Activated CD8-positive, alpha-beta memory T cell treated with anti-CD3 and anti-CD28 coated beads, Interleukin-2, amount 50 U/mL, for 48 hours (primary cell): ENCODE data around the gene PMM2.
"Not testable (repeated sequence)": the region's sequence is repeated elsewhere in the genome, so short reads cannot be mapped to it uniquely, and the experiment has no call there.

Experiments used
- DNase-seq: peaks from one replicate; pipeline ENCODE4 v3.0.0-alpha.2; 2020

The PMM2 gene

DNA sequence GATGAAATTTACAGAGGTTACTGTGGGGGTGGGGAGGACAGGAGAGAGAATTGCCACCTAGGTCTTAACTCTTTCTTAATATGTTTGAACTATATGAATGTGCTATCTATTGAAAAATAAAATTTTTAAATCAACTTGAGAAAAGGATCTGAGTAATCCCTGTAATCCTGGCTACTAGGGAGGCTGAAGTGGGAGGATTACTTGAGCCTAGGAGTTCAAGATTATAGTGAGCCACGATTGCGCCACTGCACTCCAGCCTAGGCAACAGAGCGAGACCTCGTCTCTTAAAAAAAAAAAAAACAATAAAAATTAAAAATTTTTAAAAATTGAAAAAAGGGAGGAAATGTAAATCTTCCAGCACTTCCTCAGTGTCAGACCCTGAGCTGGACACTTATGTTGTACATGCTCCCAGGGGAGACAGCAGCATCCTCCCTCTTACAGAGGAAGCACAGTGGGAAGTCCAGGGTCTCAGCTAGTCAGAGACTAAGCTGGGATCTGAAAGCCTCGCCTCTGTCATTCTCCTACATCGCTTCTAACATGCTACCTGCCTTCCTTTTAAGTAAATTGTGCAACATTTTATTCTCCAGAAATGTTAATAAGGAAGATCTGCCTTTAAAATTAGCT is 21.9 kb downstream of the PMM2 start:
- DNase-seq = no peak

DNA sequence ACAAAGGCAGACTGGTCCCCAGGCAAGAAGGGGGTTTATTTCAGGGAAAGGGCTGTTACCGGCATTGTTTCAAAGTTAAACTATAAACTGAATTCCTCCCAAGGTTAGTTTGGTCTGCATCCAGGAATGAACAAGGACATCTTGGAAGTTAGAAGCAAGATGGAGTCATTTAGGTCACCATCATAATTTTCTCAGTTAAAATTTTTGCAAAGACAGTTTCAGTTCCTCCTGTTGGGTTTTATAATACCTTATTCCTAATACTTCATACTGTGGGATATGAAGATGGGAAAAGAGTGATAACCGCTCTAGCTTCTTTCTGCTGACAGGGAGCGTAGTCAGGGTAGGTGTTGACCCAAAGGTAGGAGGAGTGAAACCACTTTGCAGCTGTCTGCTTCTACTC is 24.8 kb downstream of the PMM2 start:
- no peak for DNase-seq

DNA sequence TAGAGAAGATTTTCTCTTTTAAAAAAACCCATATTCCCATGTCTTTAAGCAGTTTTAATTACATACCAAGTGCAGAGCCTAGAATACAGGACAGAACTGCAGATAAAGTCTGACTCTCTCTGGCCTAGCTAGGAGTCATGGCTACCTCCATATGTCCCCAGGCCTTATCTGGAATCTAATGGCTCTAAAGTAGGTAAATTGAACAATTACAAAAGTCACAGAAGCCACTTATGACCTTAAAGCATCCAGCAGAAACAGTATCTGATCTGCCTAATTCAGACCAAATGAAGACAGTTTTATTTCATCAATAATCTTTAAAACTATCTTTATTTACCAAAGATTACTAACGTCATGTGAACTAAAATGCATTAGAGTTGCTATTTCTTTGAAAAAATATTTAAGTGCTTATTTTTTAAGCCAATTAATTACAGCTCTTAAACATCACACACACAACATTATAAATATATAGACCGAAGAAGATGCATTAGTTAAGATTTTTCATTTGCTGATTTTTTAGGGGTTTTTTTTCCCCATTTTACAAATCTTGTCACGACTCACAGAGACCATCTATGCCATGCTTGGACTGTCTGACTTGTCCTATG is 28.7 kb downstream of the PMM2 start:
- DNase-seq = no peak

DNA sequence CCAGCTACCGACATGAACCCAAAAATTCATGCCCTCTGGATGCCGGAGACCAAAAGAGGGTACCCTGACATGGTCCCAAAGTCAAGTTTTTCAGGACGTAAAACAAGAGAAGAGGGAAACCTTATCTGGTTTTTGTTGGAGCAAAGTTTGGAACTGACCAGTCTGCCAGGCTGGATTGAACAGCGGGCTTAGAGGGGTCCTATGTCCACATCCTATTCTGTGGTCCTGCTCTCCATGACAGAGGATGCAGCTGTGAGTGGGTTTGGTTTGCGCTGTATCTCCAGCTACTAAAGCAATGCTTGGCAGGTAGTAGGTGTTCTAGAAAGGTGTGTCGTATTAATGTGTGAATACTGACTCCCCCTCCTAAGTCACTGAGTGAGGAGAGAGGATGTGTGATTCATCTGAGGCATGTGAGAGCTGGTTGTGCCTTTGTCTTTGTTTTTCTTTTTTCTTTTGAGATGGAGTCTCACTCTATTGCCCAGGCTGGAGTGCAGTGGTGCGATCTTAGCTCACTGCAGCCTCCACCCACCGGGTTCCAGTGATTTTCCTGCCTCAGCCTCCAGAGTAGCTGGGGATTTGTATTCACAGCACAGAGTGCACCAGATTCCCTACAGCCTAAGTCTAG is 31.0 kb downstream of the PMM2 start:
- no peak for DNase-seq

DNA sequence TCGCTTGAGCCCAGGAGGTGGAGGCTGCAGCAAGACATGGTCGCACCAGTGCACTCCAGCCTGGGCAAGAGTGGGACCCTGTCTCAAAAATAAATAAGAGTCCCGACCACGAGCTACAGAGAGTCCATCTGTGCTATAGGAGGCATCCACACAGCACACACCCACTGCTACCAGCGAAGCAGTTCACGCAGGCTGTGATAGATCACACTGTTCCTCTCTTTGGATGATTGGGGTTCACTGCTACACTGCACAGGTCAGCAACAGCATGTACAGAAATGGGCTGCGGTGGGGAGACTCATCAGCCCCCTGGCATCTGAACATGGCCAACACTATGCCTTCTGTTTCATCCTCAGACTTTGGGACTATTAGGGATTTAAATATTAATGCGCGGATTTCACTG is 33.8 kb downstream of the PMM2 start:
- no peak for DNase-seq

DNA sequence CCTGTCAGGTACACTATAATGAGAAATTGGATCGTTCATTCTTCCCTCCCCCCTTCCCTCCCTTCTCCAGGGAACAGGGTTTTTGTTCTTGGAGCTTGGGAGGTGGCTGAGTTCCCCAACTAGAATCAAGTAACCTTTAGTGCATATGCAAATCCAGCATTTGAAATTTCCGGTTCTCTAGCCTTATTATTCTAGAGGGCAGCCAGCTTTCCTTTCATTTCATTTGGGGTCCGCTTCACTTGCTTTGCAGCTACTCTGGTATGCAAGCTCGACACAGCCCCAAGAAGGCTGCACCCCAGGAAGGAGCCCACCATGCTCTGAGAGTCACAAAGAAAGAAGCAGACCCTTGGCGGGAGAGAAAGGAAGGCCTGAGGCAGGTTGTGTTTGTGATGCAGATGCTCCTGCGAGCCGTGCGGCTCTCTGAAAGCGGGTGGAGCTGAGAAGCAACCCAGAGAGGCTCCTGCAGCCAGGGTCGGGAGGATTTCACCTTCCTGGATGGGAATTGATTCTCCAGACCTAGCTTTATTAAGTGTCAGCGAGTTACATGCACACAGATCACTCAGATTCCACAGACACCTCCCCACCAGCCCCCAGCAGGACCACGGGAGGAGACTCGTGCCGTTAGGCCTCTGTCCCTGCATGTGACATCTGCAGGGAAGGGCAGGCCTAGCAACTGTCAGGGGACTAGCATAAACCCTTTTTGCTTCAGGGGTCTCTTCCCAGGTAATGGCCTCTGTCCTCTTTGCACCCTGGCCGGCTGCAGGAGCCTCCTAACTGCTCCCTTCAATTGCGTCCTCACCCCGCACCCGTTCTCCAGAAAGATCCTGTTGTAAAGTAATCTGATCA is 34.5 kb downstream of the PMM2 start:
- no peak for DNase-seq

DNA sequence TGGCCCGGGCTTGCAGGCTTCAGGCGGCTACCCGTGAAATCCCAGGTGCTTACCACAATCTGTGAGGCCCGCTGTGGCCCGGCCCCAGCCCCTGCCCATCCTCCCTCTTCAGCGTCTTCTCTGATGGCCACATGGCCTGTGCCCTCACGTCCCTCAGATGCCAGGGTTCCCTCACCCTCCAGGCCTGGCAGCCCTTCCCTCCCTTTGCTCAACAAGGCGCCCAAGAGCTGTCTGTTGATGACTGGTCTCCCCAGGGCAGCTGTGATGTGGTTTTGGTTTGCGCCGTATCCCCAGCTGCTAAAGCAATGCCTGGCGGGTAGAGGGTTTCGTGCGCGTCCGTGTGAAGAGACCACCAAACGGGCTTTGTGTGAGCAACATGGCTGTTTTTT is 35.1 kb downstream of the PMM2 start:
- no peak for DNase-seq

DNA sequence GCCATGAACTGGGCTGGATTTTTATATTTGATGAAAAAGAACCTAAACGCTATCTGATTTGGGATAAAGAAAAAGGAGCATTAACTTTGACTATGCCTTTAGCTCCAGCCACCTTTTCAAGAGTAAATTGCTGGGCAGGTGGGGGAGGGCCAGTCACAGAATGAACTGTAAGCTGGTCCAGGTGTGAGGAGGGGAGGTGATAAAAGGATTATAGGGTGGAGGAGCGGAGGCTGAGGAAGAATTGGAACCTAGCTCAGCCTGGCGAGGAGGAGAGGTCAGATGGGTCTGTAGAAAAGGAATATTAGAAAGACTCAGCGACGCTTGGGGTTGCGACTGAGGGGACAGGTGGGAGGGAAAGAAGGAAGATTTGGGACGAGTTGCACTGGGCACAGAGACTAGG is 39.2 kb downstream of the PMM2 start:
- not testable (repeated sequence) for DNase-seq

DNA sequence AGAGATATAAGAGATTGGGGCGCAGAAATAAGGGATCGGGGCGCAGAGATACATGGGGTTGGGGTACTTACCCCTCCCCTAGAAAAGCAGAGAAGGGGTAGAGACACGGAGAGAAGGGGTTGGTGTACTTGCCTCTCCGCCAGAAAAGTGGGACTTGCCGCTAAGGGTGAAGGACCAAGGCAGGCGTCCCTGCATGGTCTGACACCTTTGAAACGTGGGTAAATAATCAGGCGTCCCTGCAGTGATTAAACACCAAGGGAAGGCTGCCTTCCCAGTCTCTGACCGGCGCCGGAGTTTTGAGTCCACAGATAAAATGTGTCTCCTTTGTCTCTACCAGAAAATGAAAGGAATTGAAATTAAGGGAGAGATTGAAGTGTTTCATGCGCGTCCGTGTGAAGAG is 40.0 kb downstream of the PMM2 start:
- not testable (repeated sequence) for DNase-seq

DNA sequence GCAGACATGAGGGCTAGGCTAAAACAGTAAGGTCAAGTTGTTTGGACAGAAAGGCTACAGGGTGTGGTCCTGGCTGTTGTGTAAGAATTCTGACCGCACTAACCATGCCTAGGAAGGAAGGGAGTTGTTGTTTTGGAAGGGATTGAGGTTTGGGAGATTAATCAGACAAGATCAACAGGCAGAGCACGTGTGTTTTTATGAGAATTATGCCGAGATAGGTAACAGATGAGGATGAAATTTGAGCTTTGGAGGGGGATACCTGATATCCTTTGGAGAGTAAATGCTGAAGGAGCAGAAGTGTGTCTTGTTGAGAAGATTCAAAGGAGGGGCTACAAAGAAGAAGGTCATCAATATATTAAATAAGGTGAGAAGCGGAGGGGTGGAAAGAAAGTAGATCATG is 44.4 kb downstream of the PMM2 start:
- DNase-seq = not testable (repeated sequence)

DNA sequence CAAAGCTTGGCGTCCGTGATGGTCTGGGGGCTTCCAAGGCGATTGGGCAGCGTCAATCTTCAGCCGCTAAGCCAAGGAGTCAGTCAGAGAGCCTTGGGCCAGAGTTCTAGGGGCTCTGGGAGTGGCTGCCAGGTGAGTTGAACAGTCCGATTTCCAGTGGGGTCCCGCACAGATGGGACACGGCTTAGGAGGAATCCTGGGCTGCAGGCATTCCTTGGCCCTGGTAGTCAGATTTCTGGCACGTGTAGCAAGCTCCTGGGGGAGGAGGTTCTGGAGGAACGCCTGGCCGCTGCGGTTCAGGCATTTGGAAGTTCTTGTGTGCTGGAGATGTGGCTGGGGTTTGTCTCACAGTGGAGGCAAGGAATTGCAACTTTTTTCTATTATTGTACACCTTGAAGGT is 45.7 kb downstream of the PMM2 start:
- DNase-seq = not testable (repeated sequence)

DNA sequence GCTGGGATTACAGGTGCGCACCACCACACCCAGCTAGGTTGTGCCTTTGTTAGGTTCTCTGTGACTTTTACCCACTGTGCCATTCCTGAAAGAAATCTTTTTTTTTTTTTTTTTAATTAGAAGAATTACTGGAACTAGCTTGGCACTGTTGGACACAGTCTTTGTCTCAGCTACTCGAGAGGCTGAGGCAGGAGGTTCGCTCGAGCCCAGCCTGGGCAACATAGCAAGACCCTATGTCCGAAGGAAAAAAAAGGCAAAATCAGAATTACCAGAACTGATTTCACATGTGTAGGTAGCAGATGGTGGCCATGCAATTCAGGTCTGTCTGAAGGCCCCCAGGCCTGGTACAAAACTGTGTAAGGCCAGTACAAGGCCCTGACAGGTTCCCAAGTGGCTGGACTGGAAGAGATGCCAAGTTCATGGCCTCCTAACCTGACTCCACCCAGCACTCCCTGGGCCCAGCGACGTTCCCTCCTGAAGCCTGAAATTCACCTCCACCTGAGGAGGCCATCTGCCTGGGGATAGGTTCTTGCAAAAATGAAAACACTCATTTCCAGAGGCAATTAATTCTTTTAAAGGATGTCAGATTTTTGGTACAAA is 48.2 kb downstream of the PMM2 start:
- DNase-seq = peak; percentile 45

DNA sequence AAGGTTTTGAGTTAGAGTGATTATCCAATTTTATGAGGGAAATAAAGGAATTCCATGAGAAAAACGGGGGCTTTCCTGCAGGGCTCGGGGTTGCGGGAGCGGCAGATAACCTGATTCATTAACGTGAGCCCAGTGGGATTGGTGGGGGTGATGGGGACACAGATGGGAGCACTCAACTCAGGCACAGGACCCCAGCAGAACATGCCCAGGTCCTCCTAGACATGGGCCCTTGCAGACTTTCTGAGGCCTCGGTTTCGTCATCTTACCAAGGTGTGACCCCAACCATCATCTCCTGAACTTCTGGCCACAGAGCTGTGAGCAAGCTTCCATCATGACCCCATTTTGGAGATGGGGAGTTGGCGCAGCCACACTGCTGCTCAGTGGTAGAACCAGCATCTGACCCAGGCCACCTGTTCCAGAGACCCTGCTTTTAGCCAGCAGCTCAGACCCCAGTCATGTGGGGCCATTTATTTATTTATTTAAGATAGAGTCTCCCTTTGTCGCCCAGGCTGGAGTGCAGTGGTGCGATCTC is 48.8 kb downstream of the PMM2 start:
- no peak for DNase-seq

DNA sequence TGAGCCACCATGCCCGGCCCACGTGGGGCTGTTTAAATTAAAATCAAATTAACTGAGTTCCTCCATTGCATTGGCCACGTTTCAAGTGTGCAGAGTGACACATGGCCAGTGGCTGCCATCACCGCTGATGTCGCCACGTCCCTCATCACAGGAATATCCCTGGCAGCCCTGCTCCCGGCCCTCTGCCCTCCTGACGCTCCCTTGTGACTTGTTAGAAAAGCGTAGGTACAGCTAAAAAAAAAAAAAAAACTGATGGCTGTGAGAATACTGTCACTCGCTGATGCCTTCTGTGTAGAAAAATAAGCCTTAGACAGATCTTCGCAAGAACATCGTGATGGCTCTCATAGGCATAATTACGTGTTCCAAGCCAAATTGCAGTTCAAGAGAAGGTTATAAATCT is 49.5 kb downstream of the PMM2 start:
- DNase-seq = no peak

DNA sequence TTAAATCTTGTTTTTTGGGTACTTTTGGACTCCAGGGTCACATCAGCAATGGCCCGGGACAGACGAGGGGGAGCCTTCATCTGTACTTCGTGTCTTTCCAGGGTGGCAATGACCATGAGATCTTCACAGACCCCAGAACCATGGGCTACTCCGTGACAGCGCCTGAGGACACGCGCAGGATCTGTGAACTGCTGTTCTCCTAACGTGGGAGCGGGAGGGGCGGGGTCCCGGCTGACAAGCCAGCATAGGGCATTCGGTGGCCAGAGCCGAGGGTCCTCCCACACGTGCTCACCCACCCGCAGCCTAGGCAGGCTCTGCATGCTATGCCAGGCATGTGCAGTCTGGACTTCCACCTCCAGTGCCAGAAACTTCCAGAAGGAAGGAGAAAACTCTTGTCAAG is 50.0 kb downstream of the PMM2 start:
- DNase-seq = peak; percentile 50

DNA sequence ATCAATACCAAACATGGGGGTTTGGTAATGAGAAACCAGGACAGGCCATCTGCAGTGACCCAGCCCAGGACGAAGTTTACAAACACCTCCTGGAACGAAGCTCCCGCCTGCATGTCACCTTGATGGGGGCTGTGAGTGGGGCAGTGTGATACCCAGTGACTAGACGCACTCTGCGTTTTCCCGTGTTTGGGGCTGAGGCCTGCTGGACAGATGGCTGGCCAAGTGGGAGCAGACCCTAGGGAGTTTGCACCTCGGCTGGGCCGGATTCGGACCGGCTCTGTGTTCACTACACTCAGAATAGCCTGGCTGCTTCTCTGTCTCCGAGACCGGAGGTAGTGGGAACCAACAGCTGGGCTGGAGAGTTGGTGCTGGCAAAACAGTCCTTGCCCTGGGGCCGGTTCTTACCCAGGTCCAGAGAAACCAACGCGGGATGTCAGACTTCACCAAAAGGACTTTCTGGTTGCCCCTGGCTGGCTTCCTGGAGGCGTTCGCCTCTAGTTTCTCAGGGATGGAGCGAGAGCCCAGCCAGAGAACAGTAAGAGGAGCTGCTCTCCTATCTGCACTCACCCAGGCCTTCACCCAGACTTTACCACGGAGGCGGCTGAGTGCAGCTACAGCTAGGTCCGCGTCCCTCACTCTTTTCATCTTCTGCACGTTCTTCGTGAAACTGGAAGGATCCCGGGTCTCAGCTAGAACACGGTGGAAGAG is 50.7 kb downstream of the PMM2 start:
- DNase-seq = peak; percentile 48

DNA sequence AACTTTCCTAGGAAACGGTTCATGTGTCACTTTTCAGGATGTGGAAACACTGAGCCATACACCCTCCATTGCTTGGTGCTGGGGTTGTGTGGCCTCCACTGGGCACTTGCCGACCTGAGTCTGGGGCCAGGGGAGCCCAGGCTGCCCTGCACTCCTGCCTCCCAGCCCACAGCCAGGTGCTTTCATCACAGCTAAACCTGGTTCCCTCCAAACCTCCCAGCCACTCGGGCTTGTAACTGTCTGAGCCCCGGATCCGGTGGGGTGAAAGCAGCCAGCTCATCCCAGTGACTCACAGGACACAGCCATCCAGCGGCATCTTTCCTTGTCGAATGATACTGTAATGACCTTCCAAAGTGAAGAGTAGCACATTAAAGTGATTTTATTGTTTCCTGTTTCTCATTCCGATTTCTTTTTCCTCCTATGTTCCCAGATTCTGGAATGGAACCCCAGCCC is 51.3 kb downstream of the PMM2 start:
- no peak for DNase-seq

DNA sequence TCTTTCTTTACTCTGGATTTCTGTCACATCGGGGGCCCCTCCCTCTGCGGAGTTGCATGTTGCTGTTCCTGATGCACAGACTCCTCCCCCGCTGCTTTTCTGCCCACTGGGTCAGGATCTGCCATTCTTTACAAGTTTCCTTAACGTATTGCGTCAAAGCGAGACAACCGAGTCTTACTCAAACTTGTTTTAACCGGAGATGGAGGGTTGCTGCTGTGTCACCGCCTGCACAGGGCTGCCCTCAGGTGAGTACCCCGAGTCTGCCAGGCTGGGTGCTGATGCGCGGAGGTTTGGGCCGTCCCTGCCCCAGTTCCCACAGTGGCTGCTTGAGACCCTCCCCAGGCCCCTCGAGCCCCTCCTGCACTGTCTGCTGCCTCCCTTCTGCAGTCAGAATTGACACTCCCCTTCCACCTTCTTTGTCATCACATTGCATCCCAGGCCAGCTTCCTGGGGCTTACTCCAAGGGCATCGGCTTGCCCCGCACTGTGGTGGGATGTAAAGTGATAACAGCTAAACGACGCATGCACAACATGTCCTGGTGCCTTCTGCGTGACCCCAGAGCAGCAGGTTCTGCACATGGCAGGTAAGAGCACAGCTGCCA is 51.9 kb downstream of the PMM2 start:
- DNase-seq = peak; percentile 50

DNA sequence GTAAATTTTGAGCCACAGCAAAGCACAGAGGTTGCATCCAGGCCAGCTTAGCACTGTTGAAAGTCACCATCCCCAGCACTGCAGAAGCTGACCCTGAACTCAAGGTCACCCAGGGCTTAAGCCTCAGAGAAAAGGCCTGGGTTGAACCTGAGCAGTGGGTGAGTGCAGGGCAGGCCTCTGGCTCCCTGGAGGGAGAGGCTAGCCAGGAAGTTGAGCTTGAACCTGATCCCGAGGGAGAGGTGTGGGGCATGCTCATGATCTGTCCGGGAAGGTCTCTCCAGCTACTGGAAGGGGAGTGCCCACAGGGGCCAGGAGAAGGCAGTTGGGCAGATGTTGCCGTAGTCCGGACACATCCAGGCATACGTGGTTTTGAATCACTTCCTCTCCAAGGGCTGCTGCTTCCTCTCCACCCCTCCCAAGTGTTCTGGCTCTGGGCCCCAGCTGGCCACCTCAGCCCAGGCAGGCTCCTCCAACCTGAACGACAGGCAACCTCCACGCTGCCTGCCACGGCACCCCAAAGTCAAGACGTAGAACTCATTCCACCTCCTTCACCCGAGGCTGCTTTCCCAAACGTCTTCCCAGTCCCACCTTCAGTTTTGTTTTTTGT is 52.7 kb downstream of the PMM2 start:
- DNase-seq = no peak

DNA sequence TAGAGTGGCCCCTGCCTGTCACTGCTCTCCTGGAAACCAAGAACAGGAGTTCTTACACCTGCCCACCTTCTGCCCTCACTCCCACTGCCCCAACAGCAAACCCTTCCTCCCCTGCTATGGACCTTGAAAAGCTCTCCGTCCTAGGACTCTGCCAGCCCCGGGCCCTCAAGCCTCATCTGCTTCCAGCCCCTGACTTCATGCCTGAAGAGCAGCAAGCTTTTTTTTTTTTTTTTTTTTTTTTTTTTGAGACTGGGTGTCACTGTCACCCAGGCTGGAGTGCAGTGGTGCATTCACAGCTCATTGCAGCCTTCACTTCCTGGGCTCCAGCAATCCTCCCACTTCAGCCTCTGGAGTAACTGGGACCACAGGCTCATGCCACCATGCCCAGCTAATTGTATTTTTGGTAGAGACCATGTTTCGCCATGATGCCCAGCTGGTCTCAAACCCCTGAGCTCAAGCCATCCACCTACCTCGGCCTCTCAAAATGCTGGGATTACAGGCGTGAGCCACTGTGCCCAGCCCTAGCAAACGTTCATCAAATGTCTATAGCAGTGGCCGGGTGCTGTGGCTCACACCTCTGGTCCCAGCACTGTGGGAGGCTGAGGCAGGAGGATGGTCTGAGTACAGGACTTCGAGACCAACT is 54.2 kb downstream of the PMM2 start:
- DNase-seq = no peak

DNA sequence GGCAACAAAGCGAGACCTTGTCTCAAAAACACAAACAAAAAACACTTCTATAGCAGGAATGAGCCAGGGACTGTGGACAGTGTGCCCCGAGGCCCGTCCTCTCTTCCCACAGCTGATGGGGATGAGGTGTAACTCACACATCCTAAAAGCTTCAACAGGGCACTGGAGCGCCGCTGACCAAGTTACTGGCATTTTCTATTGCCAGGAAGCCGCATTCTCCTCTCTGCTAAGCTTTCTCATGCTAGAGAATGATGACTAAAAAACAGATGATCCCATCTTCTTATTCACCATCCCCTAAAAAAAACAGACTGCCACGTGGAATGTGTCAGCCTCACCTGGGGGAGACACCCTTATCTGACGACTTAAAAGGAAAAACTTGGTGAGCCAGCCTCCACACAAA is 54.9 kb downstream of the PMM2 start:
- DNase-seq = no peak
